Hepatocyte (in vitro differentiated cells): Measurements from ENCODE around the gene DAZ2.
"Not testable (repeated sequence)": the region's sequence is repeated elsewhere in the genome, so short reads cannot be mapped to it uniquely, and the experiment has no call there.

Experiments
- EZH2 ChIP-seq: fragments of 200-600 bp; sonication (generic); IDR thresholded peaks from 2 replicates; pipeline ENCODE4 v1.6.1; 2016; ENCODE audit warnings: antibody characterized with exemption, mild to moderate bottlenecking, borderline replicate concordance
- TF ChIP-seq, protein P1 (sequence below): fragments of 200-600 bp; sonication (generic); IDR thresholded peaks from 2 replicates; pipeline ENCODE4 v1.5.1; 2016; ENCODE audit warnings: antibody characterized with exemption, mild to moderate bottlenecking; ENCODE audit not compliant: poor library complexity

GRCh38 chrY:23209802-23210495 is 9.4 kb upstream of the DAZ2 start:
- TF ChIP-seq, protein P1, sequence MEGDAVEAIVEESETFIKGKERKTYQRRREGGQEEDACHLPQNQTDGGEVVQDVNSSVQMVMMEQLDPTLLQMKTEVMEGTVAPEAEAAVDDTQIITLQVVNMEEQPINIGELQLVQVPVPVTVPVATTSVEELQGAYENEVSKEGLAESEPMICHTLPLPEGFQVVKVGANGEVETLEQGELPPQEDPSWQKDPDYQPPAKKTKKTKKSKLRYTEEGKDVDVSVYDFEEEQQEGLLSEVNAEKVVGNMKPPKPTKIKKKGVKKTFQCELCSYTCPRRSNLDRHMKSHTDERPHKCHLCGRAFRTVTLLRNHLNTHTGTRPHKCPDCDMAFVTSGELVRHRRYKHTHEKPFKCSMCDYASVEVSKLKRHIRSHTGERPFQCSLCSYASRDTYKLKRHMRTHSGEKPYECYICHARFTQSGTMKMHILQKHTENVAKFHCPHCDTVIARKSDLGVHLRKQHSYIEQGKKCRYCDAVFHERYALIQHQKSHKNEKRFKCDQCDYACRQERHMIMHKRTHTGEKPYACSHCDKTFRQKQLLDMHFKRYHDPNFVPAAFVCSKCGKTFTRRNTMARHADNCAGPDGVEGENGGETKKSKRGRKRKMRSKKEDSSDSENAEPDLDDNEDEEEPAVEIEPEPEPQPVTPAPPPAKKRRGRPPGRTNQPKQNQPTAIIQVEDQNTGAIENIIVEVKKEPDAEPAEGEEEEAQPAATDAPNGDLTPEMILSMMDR, result not testable (repeated sequence)
- TF ChIP-seq EZH2, result not testable (repeated sequence)
